SK-N-SH (cell line): ENCODE measurements around the gene OGFOD3. TPM values are rescaled to one million over a fixed set of nuclear protein-coding genes. Genes with fewer than 3 reads are reported as not detected.

Source experiments
- CTCF ChIA-PET: fragments of 300-600, 350-600 bp; formaldehyde crosslinking; extraction: SDS; loops from one replicate; lab custom pipeline; 2021; lab: Yijun Ruan, JAX
- POLR2A ChIA-PET: fragments of 350-600 bp; sonication (Branson Sonifier 250); formaldehyde crosslinking; extraction: SDS; loops from one replicate; lab custom pipeline; 2020; ENCODE audit warnings: antibody characterized with exemption, inconsistent platforms; lab: Yijun Ruan, JAX
- DNase-seq: peaks from one replicate; pipeline ENCODE4 v3.0.0; 2012
- H2AFZ ChIP-seq: fragments of 200-600 bp; sonication (generic); 2 replicates; pipeline ENCODE4 v1.8.1; 2016; ENCODE audit warnings: antibody characterized with exemption, mild to moderate bottlenecking, low read depth
- H3F3A ChIP-seq: fragments of 200-600 bp; sonication (generic); replicated peaks from 2 replicates; pipeline ENCODE3; 2016; ENCODE audit warnings: antibody characterized with exemption, mild to moderate bottlenecking; ENCODE audit not compliant: insufficient read depth
- H3K27ac ChIP-seq, 2 experiments: fragments of 200-500 bp in 1 of 2; fragments of 200-600 bp in 1 of 2; sonication (Bioruptor generic) in 1 of 2; sonication (generic), shearing (Covaris generic) in 1 of 2; 2 replicates each; pipeline versions ENCODE4 v1.5.1 to v1.6.1; 2014 to 2016; ENCODE audit warnings: low read depth in 2 of 2, inconsistent platforms in 1 of 2, low read length in 1 of 2, mild to moderate bottlenecking in 1 of 2, mixed read lengths in 1 of 2
- H3K27me3 ChIP-seq: fragments of 200-600 bp; sonication (generic), shearing (Covaris generic); 2 replicates; pipeline ENCODE4 v1.6.1; 2016; ENCODE audit warnings: mixed run types; ENCODE audit not compliant: insufficient read depth
- H3K36me3 ChIP-seq, 2 experiments: fragments of 200-500 bp in 1 of 2; fragments of 200-600 bp in 1 of 2; sonication (Bioruptor generic) in 1 of 2; sonication (generic) in 1 of 2; replicated peaks in 1 of 2; 2 replicates each; pipeline versions ENCODE3 to v1.5.1; 2014 to 2016; ENCODE audit warnings: low read length in 1 of 2, mild to moderate bottlenecking in 1 of 2; ENCODE audit not compliant: insufficient read depth in 2 of 2, control insufficient read depth in 1 of 2
- H3K4me1 ChIP-seq, 2 experiments: fragments of 200-500 bp in 1 of 2; fragments of 200-600 bp in 1 of 2; sonication (Bioruptor generic) in 1 of 2; sonication (generic), shearing (Covaris generic) in 1 of 2; 2 replicates each; pipeline versions ENCODE4 v1.5.1 to v1.6.1; 2014 to 2016; ENCODE audit warnings: low read depth in 1 of 2, low read length in 1 of 2, mixed run types in 1 of 2; ENCODE audit not compliant: insufficient read depth in 2 of 2, control insufficient read depth in 1 of 2
- H3K4me2 ChIP-seq: fragments of 200-600 bp; sonication (generic), shearing (Covaris generic); 2 replicates; pipeline ENCODE4 v1.6.1; 2017; ENCODE audit warnings: mixed run types
- H3K4me3 ChIP-seq, 2 experiments: fragments of 200-500 bp in 1 of 2; fragments of 200-600 bp in 1 of 2; sonication (Bioruptor generic) in 1 of 2; sonication (generic), shearing (Covaris generic) in 1 of 2; 2 replicates each; pipeline versions ENCODE4 v1.5.1 to v1.8.1; 2014 to 2016; ENCODE audit warnings: low read depth in 2 of 2, inconsistent platforms in 1 of 2, low read length in 1 of 2, mild to moderate bottlenecking in 1 of 2, mixed read lengths in 1 of 2, moderate library complexity in 1 of 2
- H3K79me2 ChIP-seq: fragments of 200-600 bp; sonication (generic); 2 replicates; pipeline ENCODE4 v1.8.1; 2017; ENCODE audit warnings: mild to moderate bottlenecking; ENCODE audit not compliant: insufficient read depth
- H3K9ac ChIP-seq: fragments of 200-600 bp; sonication (generic); 2 replicates; pipeline ENCODE4 v1.6.1; 2017; ENCODE audit warnings: mixed run types
- H3K9me2 ChIP-seq: fragments of 200-600 bp; sonication (generic); 2 replicates; pipeline ENCODE4 v1.6.1; 2017; ENCODE audit warnings: mixed run types
- H3K9me3 ChIP-seq: fragments of 200-600 bp; sonication (generic); 2 replicates; pipeline ENCODE4 v1.6.1; 2017; ENCODE audit warnings: mixed run types, mild to moderate bottlenecking, moderate library complexity
- H4K20me1 ChIP-seq: fragments of 200-600 bp; sonication (generic); 2 replicates; pipeline ENCODE4 v1.6.1; 2017; ENCODE audit warnings: mild to moderate bottlenecking, mixed run types; ENCODE audit not compliant: insufficient read depth
- ELF1 ChIP-seq: IDR thresholded peaks from 2 replicates; pipeline ENCODE4 v1.4.0; 2012
- EP300 ChIP-seq, 2 experiments: IDR thresholded peaks; 2 replicates each; pipeline versions ENCODE4 v1.4.0 to v1.6.1; 2012; ENCODE audit warnings: borderline replicate concordance in 1 of 2, low read depth in 1 of 2, low read length in 1 of 2
- FOXM1 ChIP-seq: IDR thresholded peaks from 2 replicates; pipeline ENCODE4 v1.4.0; 2012; ENCODE audit warnings: low read depth, mild to moderate bottlenecking
- IRF3 ChIP-seq: fragments of 150-350 bp; IDR thresholded peaks from 2 replicates; pipeline ENCODE4 v1.6.1; 2016; ENCODE audit warnings: mild to moderate bottlenecking, low read depth, low read length
- JUND ChIP-seq: IDR thresholded peaks from 2 replicates; pipeline ENCODE4 v1.4.0; 2012
- MAX ChIP-seq: IDR thresholded peaks from 2 replicates; pipeline ENCODE4 v1.4.0; 2012; ENCODE audit warnings: low read depth
- MEF2A ChIP-seq: IDR thresholded peaks from 2 replicates; pipeline ENCODE4 v1.4.0; 2012; ENCODE audit warnings: low read depth, borderline replicate concordance
- NRF1 ChIP-seq: IDR thresholded peaks from 2 replicates; pipeline ENCODE4 v1.6.1; 2012; ENCODE audit warnings: low read depth, mild to moderate bottlenecking, low read length
- POLR2AphosphoS5 ChIP-seq: IDR thresholded peaks from 2 replicates; pipeline ENCODE4 v1.6.1; 2012; ENCODE audit warnings: low read depth, low read length
- RAD21 ChIP-seq: IDR thresholded peaks from 2 replicates; pipeline ENCODE4 v1.6.1; 2012; ENCODE audit warnings: mild to moderate bottlenecking, low read length
- REST ChIP-seq: IDR thresholded peaks from 2 replicates; pipeline ENCODE4 v1.6.1; 2012; ENCODE audit warnings: mild to moderate bottlenecking, low read depth, low read length, moderate library complexity
- TCF12 ChIP-seq: IDR thresholded peaks from 2 replicates; pipeline ENCODE4 v1.4.0; 2012
- TEAD4 ChIP-seq: IDR thresholded peaks from 2 replicates; pipeline ENCODE4 v1.4.0; 2012; ENCODE audit warnings: mild to moderate bottlenecking, borderline replicate concordance; ENCODE audit not compliant: insufficient read depth
- ZBTB33 ChIP-seq: IDR thresholded peaks from 2 replicates; pipeline ENCODE4 v1.4.0; 2012; ENCODE audit warnings: low read depth, borderline replicate concordance
- WGBS: methylation state at CpG from one replicate; pipeline ENCODE4 v1.1.6; 2017; ENCODE audit warnings: low lambda C conversion rate; 5-methylcytosine and 5-hydroxymethylcytosine counted together
- polyA plus RNA-seq, 3 experiments: library from polyadenylated mRNA; depleted of rRNA; stranded (reverse); fragments of >200 nt; gene quantifications; 2 replicates each; pipeline ENCODE4 v1.2.3, GENCODE V29; 2012

OGFOD3 gene
- polyA plus RNA-seq, 1 of the 3 experiments (the other 2 are of a cell fraction), result 68.2 TPM

- ChIA-PET POLR2A (no interaction called here), CTCF (interaction anchor here (0.9 to 1.9 kb wide), 3 partner anchors 10 to 13 kb away, joined by 3 to 7 read pairs (median 4); no protein-coding TSS in a partner anchor)
- Histone ChIP-seq H3F3A (peaks cover 11% of the 10 kb centered on the region), H3K9me3 (no peaks in the 10 kb centered on the region), H3K79me2 (no peaks in the 10 kb centered on the region), H3K27ac (no peak overlapping the region), H3K4me3 (no peak overlapping the region), H3K9me2 (no peaks in the 10 kb centered on the region), H3K27me3 (no peaks in the 10 kb centered on the region), H3K4me1 (peaks cover 9 to 16% of the 10 kb centered on the region in 2 experiments; a peak in 3 of 4 replicates), H3K4me2 (no peak overlapping the region), H4K20me1 (no peaks in the 10 kb centered on the region), H3K9ac (no peak overlapping the region), H2AFZ (no peak overlapping the region), H3K36me3 (peaks cover 2 to 5% of the 10 kb centered on the region in 2 experiments)
- TF ChIP-seq RAD21, result no peak
- TF ChIP-seq JUND, result no peak
- no peak for TF ChIP-seq IRF3
- no peak for TF ChIP-seq TEAD4
- TF ChIP-seq TCF12, result no peak
- no peak for TF ChIP-seq NRF1
- no peak for TF ChIP-seq EP300 (IDR thresholded peaks at IDR 0.05; ENCODE audit: borderline replicate concordance in 1 of 2, low read depth in 1 of 2, low read length in 1 of 2)
- no peak for TF ChIP-seq ZBTB33
- no peak for TF ChIP-seq REST
- no peak for TF ChIP-seq POLR2AphosphoS5
- TF ChIP-seq FOXM1, result no peak
- no peak for TF ChIP-seq MAX
- no peak for TF ChIP-seq ELF1
- no peak for TF ChIP-seq MEF2A
- no peak for DNase-seq
- 95% methylated on average over 66 of the region's 67 CpGs for WGBS
Measured at GRCh38 chr17:82403662-82404660, 14.4 kb downstream of the OGFOD3 start.
